HCT116 (cell line): Measurements from ENCODE around the gene SRI. TPM values are rescaled to one million over a fixed set of nuclear protein-coding genes. Genes with fewer than 3 reads are reported as not detected.

Source experiments
- ATAC-seq: fragments of 200-7000 bp; cut with Tn5 transposase; 2 replicates; pipeline ENCODE4 v1.9.1; 2020; ENCODE audit warnings: mild to moderate bottlenecking, moderate library complexity
- BruUV-seq: library from RNA; stranded (reverse); fragments of 400-500 nt; replicated peaks from 2 replicates; lab custom pipeline; 2021; lab: Mats Ljungman, UMichigan
- CTCF ChIA-PET: fragments of 300-600 bp; sonication (Branson Sonifier 250); formaldehyde crosslinking; loops from one replicate; lab custom pipeline; 2021; ENCODE audit warnings: antibody characterized with exemption; lab: Charles Lee
- POLR2A ChIA-PET: fragments of 300-600, 350-600 bp; sonication (Branson Sonifier 250); formaldehyde crosslinking; loops from one replicate; lab custom pipeline; 2021; ENCODE audit warnings: antibody characterized with exemption; lab: Charles Lee
- RAD21 ChIA-PET, 2 experiments: fragments of 300-600 bp; sonication (Branson Sonifier 250); formaldehyde crosslinking; loops; one replicate each; lab custom pipeline; 2023; ENCODE audit warnings: low total read pairs in 2 of 2; ENCODE audit not compliant: uncharacterized antibody in 2 of 2, unreplicated experiment in 2 of 2, low non-redundant PET in 1 of 2; lab: Charles Lee
- DNase-seq: peaks from one replicate; pipeline ENCODE4 v3.0.0-alpha.2; 2010; ENCODE audit warnings: low read depth, low spot score
- H2AFZ ChIP-seq: fragments of 200-600 bp; shearing (Covaris generic), sonication (generic); 2 replicates; pipeline ENCODE4 v1.6.1; 2017; ENCODE audit warnings: low read depth, mixed run types, mixed read lengths, antibody characterized with exemption, low read length; ENCODE audit not compliant: poor library complexity, severe bottlenecking
- H3K27ac ChIP-seq: 2 replicates; pipeline ENCODE4 v1.5.1; 2012; ENCODE audit warnings: low read depth, low read length
- H3K27me3 ChIP-seq: fragments of 200-600 bp; sonication (generic); 2 replicates; pipeline ENCODE4 v1.6.1; 2016; ENCODE audit warnings: mixed run types, low read length, mixed read lengths; ENCODE audit not compliant: insufficient read depth
- H3K36me3 ChIP-seq, 2 experiments: fragments of 200-500 bp in 1 of 2; fragments of 200-600 bp in 1 of 2; sonication (Bioruptor generic) in 1 of 2; sonication (generic) in 1 of 2; 2 replicates each; pipeline versions ENCODE4 v1.5.1 to v1.6.1; 2014 to 2016; ENCODE audit warnings: low read length in 2 of 2, inconsistent platforms in 1 of 2, mixed read lengths in 1 of 2, mixed run types in 1 of 2; ENCODE audit not compliant: insufficient read depth in 2 of 2, control insufficient read depth in 1 of 2
- H3K4me1 ChIP-seq, 2 experiments: fragments of 200-600 bp in 1 of 2; sonication (generic) in 1 of 2; 2 replicates each; pipeline versions ENCODE4 v1.5.1 to v1.6.1; 2012 to 2017; ENCODE audit warnings: low read length in 2 of 2, inconsistent platforms in 1 of 2, mild to moderate bottlenecking in 1 of 2, mixed read lengths in 1 of 2, mixed run types in 1 of 2, moderate library complexity in 1 of 2; ENCODE audit not compliant: insufficient read depth in 2 of 2, control insufficient read depth in 1 of 2
- H3K4me2 ChIP-seq: fragments of 200-600 bp; sonication (generic); 2 replicates; pipeline ENCODE4 v1.6.1; 2017; ENCODE audit warnings: mixed run types, low read length, mixed read lengths
- H3K4me3 ChIP-seq, 2 experiments: fragments of 200-600 bp in 1 of 2; sonication (generic) in 1 of 2; replicated peaks in 1 of 2; 2 replicates each; pipeline ENCODE4 v1.5.1; 2011 to 2016; ENCODE audit warnings: low read length in 2 of 2, control low read depth in 1 of 2, low read depth in 1 of 2, mild to moderate bottlenecking in 1 of 2, mixed read lengths in 1 of 2, mixed run types in 1 of 2
- H3K79me2 ChIP-seq: fragments of 200-600 bp; sonication (generic); 2 replicates; pipeline ENCODE4 v1.6.1; 2017; ENCODE audit warnings: mild to moderate bottlenecking, mixed run types, low read length, moderate library complexity, mixed read lengths; ENCODE audit not compliant: insufficient read depth
- H3K9ac ChIP-seq: fragments of 200-600 bp; sonication (generic); 2 replicates; pipeline ENCODE4 v1.6.1; 2016; ENCODE audit warnings: low read length, mixed read lengths
- H3K9me2 ChIP-seq: fragments of 200-600 bp; sonication (generic), shearing (Covaris generic); 2 replicates; pipeline ENCODE4 v1.6.1; 2017; ENCODE audit warnings: mixed run types, mild to moderate bottlenecking, moderate library complexity; ENCODE audit not compliant: insufficient read depth
- H3K9me3 ChIP-seq, 2 experiments: fragments of 200-500 bp in 1 of 2; fragments of 200-600 bp in 1 of 2; sonication (Bioruptor generic) in 1 of 2; sonication (generic) in 1 of 2; 2 replicates each; pipeline ENCODE4 v1.6.1; 2014 to 2017; ENCODE audit warnings: low read length in 2 of 2, mixed read lengths in 2 of 2, inconsistent platforms in 1 of 2, low read depth in 1 of 2, mild to moderate bottlenecking in 1 of 2, mixed run types in 1 of 2, moderate library complexity in 1 of 2; ENCODE audit not compliant: control insufficient read depth in 1 of 2, insufficient read depth in 1 of 2
- H4K20me1 ChIP-seq: fragments of 200-600 bp; sonication (generic), shearing (Covaris generic); 2 replicates; pipeline ENCODE4 v1.6.1; 2017; ENCODE audit warnings: mixed run types, mild to moderate bottlenecking, moderate library complexity; ENCODE audit not compliant: insufficient read depth
- ATF3 ChIP-seq: IDR thresholded peaks from 2 replicates; pipeline ENCODE4 v1.6.1; 2012
- CBX3 ChIP-seq: IDR thresholded peaks from 2 replicates; pipeline ENCODE4 v1.6.1; 2012; ENCODE audit warnings: low read depth
- CTCF ChIP-seq, 3 experiments: fragments of 200-600 bp in 1 of 3; sonication (generic) in 1 of 3; IDR thresholded peaks in 2 of 3; conservative IDR thresholded peaks in 1 of 3; 2 replicates each; pipeline ENCODE4 v1.5.1; 2012 to 2017; ENCODE audit warnings: low read depth in 2 of 3, low read length in 2 of 3, antibody characterized with exemption in 1 of 3, borderline replicate concordance in 1 of 3, control low read depth in 1 of 3, mild to moderate bottlenecking in 1 of 3, mixed read lengths in 1 of 3, mixed run types in 1 of 3, moderate library complexity in 1 of 3; ENCODE audit not compliant: insufficient read depth in 1 of 3
- ELF1 ChIP-seq: IDR thresholded peaks from 2 replicates; pipeline ENCODE4 v1.6.1; 2012; ENCODE audit warnings: low read depth, borderline replicate concordance
- REST ChIP-seq: IDR thresholded peaks from 2 replicates; pipeline ENCODE4 v1.6.1; 2012; ENCODE audit warnings: low read depth
- SIN3A ChIP-seq: IDR thresholded peaks from 2 replicates; pipeline ENCODE4 v1.6.1; 2012; ENCODE audit warnings: low read depth
- ZFX ChIP-seq: fragments of 450-650 bp; IDR thresholded peaks from 2 replicates; pipeline ENCODE4 v1.6.1; 2017
- intact Hi-C: fragments of 100-400 bp; cut with micrococcal nuclease; formaldehyde crosslinking; loops from 2 replicates; pipeline ENCODE4 v1.10.0; 2022
- total RNA-seq: library from RNA; stranded (reverse); gene quantifications from one replicate; pipeline ENCODE4 v1.2.1, GENCODE V29; 2021; ENCODE audit not compliant: unreplicated experiment

SRI gene
- total RNA-seq, 1 experiment from 2014 or later, result 114 TPM

GRCh38 chr7:88268051-88268450 lies 48.2 kb upstream of the SRI start:
- RAD21 ChIA-PET, result no interaction called here
- H3K27me3 ChIP-seq, result no peaks in the 10 kb centered on the region
- H3K9ac ChIP-seq, result no peak overlapping the region
- ATAC-seq, result no peak
- TF ChIP-seq CTCF (IDR thresholded peaks at IDR 0.05 in 2 of 3, conservative IDR thresholded peaks at IDR 0.05 in 1 of 3; ENCODE audit: borderline replicate concordance in 1 of 3, insufficient read depth in 1 of 3, low read depth in 2 of 3, low read length in 2 of 3) (no peak), REST (no peak), CBX3 (no peak), SIN3A (no peak), ZFX (no peak), ELF1 (no peak), ATF3 (no peak)
- TF ChIP-seq, all 23 proteins: peak for 0
- intact Hi-C loops, result no loop called here
- no TSS peak for BruUV-seq
- Histone ChIP-seq H3K4me3 (no peak overlapping the region), H2AFZ (no peak overlapping the region), H3K9me2 (no peaks in the 10 kb centered on the region), H3K79me2 (no peaks in the 10 kb centered on the region), H3K36me3 (no peaks in the 10 kb centered on the region), H3K4me1 (no peaks in the 10 kb centered on the region), H3K27ac (no peak overlapping the region), H3K4me2 (no peak overlapping the region), H4K20me1 (no peaks in the 10 kb centered on the region), H3K9me3 (no peaks in the 10 kb centered on the region; a peak in 1 of 4 replicates)
- POLR2A ChIA-PET, result no interaction called here
- CTCF ChIA-PET, result no interaction called here
- DNase-seq, result no peak
